PC-9 (cell line): Measurements from ENCODE around the gene CPA4. TPM values are rescaled to one million over a fixed set of nuclear protein-coding genes. Genes with fewer than 3 reads are reported as not detected.

Experiments used
- BruUV-seq: library from RNA; stranded (reverse); fragments of 400-500 nt; replicated peaks from 2 replicates; lab custom pipeline; 2021; lab: Mats Ljungman, UMichigan
- CTCF ChIA-PET: fragments of 300-600 bp; sonication (Branson Sonifier 250); formaldehyde crosslinking; loops from one replicate; lab custom pipeline; 2022; ENCODE audit warnings: antibody characterized with exemption; lab: Charles Lee
- POLR2A ChIA-PET: fragments of 300-600 bp; sonication (Branson Sonifier 250); formaldehyde crosslinking; loops from one replicate; lab custom pipeline; 2022; ENCODE audit warnings: antibody characterized with exemption; ENCODE audit not compliant: unreplicated experiment; lab: Charles Lee
- DNase-seq, 2 experiments: peaks; one replicate each; pipeline versions ENCODE4 v3.0.0 to v3.0.0-alpha.2; 2015 to 2022; ENCODE audit warnings: mixed read lengths in 1 of 2
- H2AFZ ChIP-seq: fragments of 200-600 bp; sonication (generic); 2 replicates; pipeline ENCODE4 v1.8.1; 2017; ENCODE audit warnings: antibody characterized with exemption
- H3F3A ChIP-seq: fragments of 200-600 bp; sonication (generic); 2 replicates; pipeline ENCODE4 v1.8.1; 2017; ENCODE audit warnings: antibody characterized with exemption, mild to moderate bottlenecking, low read depth; ENCODE audit not compliant: insufficient read depth
- H3K27ac ChIP-seq: fragments of 200-600 bp; sonication (generic); 2 replicates; pipeline ENCODE4 v1.6.1; 2016; ENCODE audit warnings: mixed run types
- H3K27me3 ChIP-seq: fragments of 200-600 bp; sonication (generic); 2 replicates; pipeline ENCODE4 v1.6.1; 2016; ENCODE audit warnings: low read depth, mixed run types; ENCODE audit not compliant: insufficient read depth
- H3K36me3 ChIP-seq: fragments of 200-600 bp; sonication (generic); 2 replicates; pipeline ENCODE4 v1.6.1; 2016; ENCODE audit warnings: low read depth, mixed run types
- H3K4me1 ChIP-seq: fragments of 200-600 bp; sonication (generic); replicated peaks from 2 replicates; pipeline ENCODE4 v1.6.1; 2016; ENCODE audit warnings: mixed run types; ENCODE audit not compliant: insufficient read depth
- H3K4me2 ChIP-seq: fragments of 200-600 bp; sonication (generic); 2 replicates; pipeline ENCODE4 v1.6.1; 2017; ENCODE audit warnings: mixed run types
- H3K4me3 ChIP-seq: fragments of 200-600 bp; sonication (generic); 2 replicates; pipeline ENCODE4 v1.6.1; 2016; ENCODE audit warnings: mixed run types
- H3K79me2 ChIP-seq: fragments of 200-600 bp; sonication (generic); 2 replicates; pipeline ENCODE4 v1.6.1; 2017; ENCODE audit warnings: low read depth, mixed run types
- H3K9me2 ChIP-seq: fragments of 200-600 bp; sonication (generic); 2 replicates; pipeline ENCODE4 v1.8.1; 2017; ENCODE audit warnings: mild to moderate bottlenecking; ENCODE audit not compliant: insufficient read depth
- H3K9me3 ChIP-seq: fragments of 200-600 bp; sonication (generic); 2 replicates; pipeline ENCODE4 v1.8.1; 2016; ENCODE audit warnings: low read depth; ENCODE audit not compliant: insufficient read depth
- H4K20me1 ChIP-seq: fragments of 200-600 bp; sonication (generic); 2 replicates; pipeline ENCODE4 v1.8.1; 2017; ENCODE audit not compliant: insufficient read depth
- CTCF ChIP-seq: fragments of 200-600 bp; sonication (generic); conservative IDR thresholded peaks from 2 replicates; pipeline ENCODE4 v1.6.1; 2017; ENCODE audit warnings: mixed run types, antibody characterized with exemption, mild to moderate bottlenecking, moderate library complexity
- EZH2 ChIP-seq: fragments of 200-600 bp; sonication (generic); IDR thresholded peaks from 2 replicates; pipeline ENCODE4 v1.8.0; 2017; ENCODE audit warnings: antibody characterized with exemption, low read depth
- intact Hi-C: fragments of 100-400 bp; cut with micrococcal nuclease; formaldehyde crosslinking; loops from one replicate; pipeline ENCODE4 v1.10.0; 2022; ENCODE audit not compliant: unreplicated experiment
- total RNA-seq: library from RNA; stranded (reverse); gene quantifications from 2 replicates; pipeline ENCODE4 v1.2.3, GENCODE V29; 2021

CPA4 gene
- total RNA-seq, 1 experiment from 2014 or later = 9.8 TPM

GRCh38 chr7:130342701-130343380 is 49.9 kb downstream of the CPA4 start:
- Histone ChIP-seq H3F3A (no peaks in the 10 kb centered on the region), H3K79me2 (no peaks in the 10 kb centered on the region), H3K36me3 (no peaks in the 10 kb centered on the region), H3K4me3 (no peak overlapping the region), H3K9me2 (no peaks in the 10 kb centered on the region), H3K27ac (no peak overlapping the region), H3K9me3 (no peaks in the 10 kb centered on the region), H3K4me1 (no peaks in the 10 kb centered on the region), H3K27me3 (no peaks in the 10 kb centered on the region), H4K20me1 (no peaks in the 10 kb centered on the region), H2AFZ (no peak overlapping the region), H3K4me2 (no peak overlapping the region)
- POLR2A ChIA-PET = no interaction called here
- DNase-seq = no peak
- no peak for TF ChIP-seq EZH2
- TF ChIP-seq CTCF = no peak
- BruUV-seq = no TSS peak
- intact Hi-C loops = no loop called here
- CTCF ChIA-PET = no interaction called here

- CTCF ChIA-PET = no interaction called here
- no peak within 1 kb of the TSS for H3K4me3 ChIP-seq
- intact Hi-C loops = no loop called here
- H3K4me1 ChIP-seq = no peaks in the 10 kb centered on the region
- H3K27ac ChIP-seq = no peak within 1 kb of the TSS
- no peak within 1 kb of the TSS for H3K4me2 ChIP-seq
- no peak for DNase-seq
- BruUV-seq = no TSS peak
- H3F3A ChIP-seq = no peaks in the 10 kb centered on the region
- no peaks in the 10 kb centered on the region for H4K20me1 ChIP-seq
- H2AFZ ChIP-seq = no peak within 1 kb of the TSS
- no peaks in the 10 kb centered on the region for H3K9me3 ChIP-seq
- TF ChIP-seq CTCF = no peak
- no peak for TF ChIP-seq EZH2
- no peaks in the 10 kb centered on the region for H3K9me2 ChIP-seq
- POLR2A ChIA-PET = interaction anchor here (0.6 kb wide), 1 partner anchor 51 kb away, joined by 3 read pairs; the partner anchor contains the start of gene CPA4
- H3K79me2 ChIP-seq = no peaks in the 10 kb centered on the region
- H3K27me3 ChIP-seq = no peaks in the 10 kb centered on the region
- no peaks in the 10 kb centered on the region for H3K36me3 ChIP-seq
Measured at GRCh38 chr7:130344271-130344866, 51.4 kb downstream of the CPA4 start, which contains the start of gene CPA5. Gene CPA5 (plus strand): TSS chr7:130344816. CDS start chr7:130346486, 1,670 bp downstream.

- Histone ChIP-seq H3K9me3 (no peaks in the 10 kb centered on the region), H3K4me1 (peaks cover 5% of the 10 kb centered on the region), H3K4me2 (no peak overlapping the region), H2AFZ (no peak overlapping the region), H3K4me3 (no peak overlapping the region), H4K20me1 (no peaks in the 10 kb centered on the region), H3K36me3 (no peaks in the 10 kb centered on the region), H3K27ac (no peak overlapping the region), H3K9me2 (no peaks in the 10 kb centered on the region), H3K27me3 (no peaks in the 10 kb centered on the region), H3K79me2 (no peaks in the 10 kb centered on the region), H3F3A (peaks cover under 1% of the 10 kb centered on the region; the same call in 1 of the 2 replicates)
- no TSS peak for BruUV-seq
- intact Hi-C loops = no loop called here
- POLR2A ChIA-PET = no interaction called here
- CTCF ChIA-PET = no interaction called here
- DNase-seq = no peak
- no peak for TF ChIP-seq EZH2
- TF ChIP-seq CTCF = no peak
Measured at GRCh38 chr7:130345136-130345535, 52.2 kb downstream of the CPA4 start.
